Hematopoietic multipotent progenitor cell treated with erythropoietin and hydrocortisone succinate and interleukin-3 and kit ligand, for 6 days (in vitro differentiated cells): Measurements from ENCODE around the gene EEF1A2.
"Not testable (repeated sequence)": the region's sequence is repeated elsewhere in the genome, so short reads cannot be mapped to it uniquely, and the experiment has no call there.

Experiments used
- DNase-seq: peaks from one replicate; pipeline ENCODE4 v3.0.0-alpha.2; 2015

Gene EEF1A2

DNA sequence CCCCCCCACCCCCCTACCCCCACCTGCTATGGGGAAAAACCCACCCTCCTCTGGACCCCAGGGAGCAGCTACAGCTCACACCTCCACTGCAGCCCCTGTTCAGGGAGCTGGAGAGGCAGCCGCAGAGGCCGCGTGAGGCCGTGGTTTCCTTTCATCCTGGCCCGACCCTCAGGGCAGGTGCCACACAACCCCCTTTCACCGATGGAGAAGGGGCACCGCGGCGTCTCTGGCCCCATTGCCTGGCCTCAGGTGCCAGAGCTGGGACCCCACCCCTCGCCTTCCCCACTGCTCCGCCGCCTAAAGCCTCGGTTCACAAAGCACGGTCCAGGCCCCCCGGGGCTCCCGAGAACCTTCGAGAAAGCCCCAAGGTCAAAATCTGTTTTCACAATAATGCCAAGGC, 14.6 kb downstream of the EEF1A2 start:
- DNase-seq, result no peak

- no peak for DNase-seq
These were observed 15.0 kb downstream of the EEF1A2 start for GRCh38 chr20:63483834-63484233.

- DNase-seq, result no peak
These were observed 16.8 kb downstream of the EEF1A2 start for GRCh38 chr20:63482021-63482587.

DNA sequence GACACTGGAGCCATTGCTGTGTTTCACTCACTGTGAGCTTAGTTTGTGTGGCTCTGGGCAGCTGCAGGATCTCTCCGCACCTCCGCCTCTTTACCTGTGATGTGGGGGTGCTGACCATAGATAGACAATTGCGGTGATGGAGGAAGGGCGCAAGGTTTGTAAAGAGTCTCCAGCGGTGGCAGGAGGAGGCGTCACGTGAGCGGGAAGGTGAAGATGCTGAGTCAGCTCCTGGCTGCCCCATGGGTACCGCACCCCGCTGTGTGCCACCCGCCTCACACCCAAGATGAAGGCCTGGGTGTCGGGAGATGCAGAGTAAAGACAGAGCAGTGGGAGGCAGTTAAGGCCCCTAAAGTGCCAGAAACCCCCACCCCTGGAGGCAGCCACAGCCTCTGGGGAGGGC, 17.4 kb downstream of the EEF1A2 start:
- DNase-seq, result no peak

DNA sequence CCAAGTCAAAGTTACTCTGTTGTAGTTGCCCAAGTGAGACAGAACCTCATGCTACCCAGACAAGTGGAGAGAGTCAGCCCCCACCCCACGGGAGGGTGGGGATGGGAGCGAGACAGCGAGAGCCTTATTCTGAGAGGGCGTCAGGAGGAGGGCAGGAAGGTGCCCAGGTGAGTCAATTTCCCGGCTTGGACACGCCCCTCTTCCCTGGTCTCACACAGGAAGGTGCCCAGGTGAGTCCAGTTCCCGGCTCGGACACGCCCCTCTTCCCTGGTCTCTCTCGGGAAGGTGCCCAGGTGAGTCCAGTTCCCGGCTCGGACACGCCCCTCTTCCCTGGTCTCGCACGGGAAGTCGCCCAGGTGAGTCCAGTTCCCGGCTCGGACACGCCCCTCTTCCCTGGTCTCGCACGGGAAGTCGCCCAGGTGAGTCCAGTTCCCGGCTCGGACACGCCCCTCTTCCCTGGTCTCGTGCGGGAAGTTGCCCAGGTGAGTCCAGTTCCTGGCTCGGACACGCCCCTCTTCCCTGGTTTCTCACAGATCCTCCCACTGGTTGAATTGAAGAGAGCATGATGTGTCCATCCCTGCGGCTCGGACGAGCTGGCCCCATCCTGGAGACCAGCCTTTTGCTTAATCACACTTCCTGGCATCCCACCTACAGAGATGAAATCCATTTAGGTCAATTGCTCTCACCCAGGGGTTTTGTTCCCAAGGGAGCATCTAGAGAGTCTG, 19.0 kb downstream of the EEF1A2 start:
- DNase-seq, result not testable (repeated sequence)

DNA sequence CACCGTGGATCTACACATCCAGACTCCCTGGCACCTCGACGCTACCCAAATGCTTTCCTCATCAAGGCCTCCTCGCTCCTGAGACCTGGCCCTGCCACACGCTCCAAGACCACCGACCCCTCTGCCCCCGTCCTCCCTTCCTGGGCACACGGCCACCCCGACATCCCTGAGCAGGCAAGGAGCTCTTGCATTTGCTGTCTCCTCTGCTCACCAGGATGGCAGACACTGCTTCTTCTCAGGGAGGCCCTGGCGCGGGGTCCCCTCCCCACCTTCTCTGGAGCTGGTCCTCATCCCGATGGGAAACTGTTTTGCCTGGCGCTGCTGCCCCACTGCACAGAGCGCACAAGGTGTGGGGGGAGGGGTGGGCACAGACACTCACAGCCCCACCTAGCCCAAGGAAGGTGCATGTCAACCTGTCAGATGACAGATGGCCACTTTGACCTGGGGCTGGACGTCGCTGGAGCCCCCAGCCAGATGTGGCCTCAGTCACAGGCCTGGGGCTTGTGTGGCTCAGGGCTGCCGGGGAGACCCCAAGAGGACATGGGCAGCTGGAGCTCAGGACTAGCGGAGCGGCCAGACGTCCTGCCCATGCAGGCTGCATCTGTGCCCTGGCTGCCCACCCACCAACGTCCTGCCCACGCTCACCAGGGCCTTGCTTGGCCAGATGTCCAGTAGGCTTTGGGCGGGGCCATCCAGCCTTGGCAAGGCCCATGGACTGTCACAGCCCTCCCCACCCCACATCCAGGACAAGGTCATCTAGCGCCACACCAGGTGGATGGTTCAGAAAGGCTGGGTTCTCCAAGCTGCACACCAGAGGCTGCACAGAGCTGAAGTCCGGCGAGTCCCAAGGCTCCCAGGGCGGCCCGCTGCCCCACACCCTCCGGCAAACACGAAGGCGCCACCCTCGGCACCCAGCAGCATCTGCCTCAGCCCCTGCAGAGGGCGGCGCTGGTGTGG, 20.3 kb downstream of the EEF1A2 start:
- DNase-seq, result no peak

GRCh38 chr20:63477944-63478343, 20.9 kb downstream of the EEF1A2 start:
- no peak for DNase-seq

GRCh38 chr20:63477061-63477616, 21.7 kb downstream of the EEF1A2 start:
- no peak for DNase-seq

- peak; percentile 46 for DNase-seq
These were observed 23.7 kb downstream of the EEF1A2 start for GRCh38 chr20:63475209-63475608.

GRCh38 chr20:63473555-63474449, 25.1 kb downstream of the EEF1A2 start:
- DNase-seq, result peak; percentile 38

DNA sequence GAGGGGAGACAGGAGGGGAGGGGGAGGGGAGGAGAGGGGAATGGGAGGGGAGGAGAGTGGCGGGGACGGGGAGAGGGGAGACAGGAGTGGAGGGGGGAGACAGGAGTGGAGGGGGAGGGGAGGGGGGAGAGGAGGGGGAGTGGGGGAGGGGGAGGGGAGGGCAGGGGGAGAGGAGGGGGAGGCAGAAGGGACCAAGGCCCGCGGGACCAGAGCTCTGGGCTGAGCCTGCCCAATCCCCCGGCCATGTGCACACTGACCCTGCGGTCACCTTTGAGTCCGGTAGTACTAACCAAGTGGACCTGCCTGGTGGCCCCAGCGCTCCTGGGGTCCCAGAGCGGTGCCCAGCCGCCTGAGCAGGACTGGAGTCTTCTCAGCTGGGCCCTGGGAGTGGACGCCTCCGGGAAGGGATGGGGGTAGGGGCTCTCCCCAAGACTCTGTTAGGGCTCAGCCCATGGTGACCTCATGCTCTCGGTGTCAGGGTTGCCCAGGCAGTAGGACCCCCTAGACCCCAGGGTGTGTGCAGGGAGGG, 26.0 kb downstream of the EEF1A2 start:
- DNase-seq, result no peak

- DNase-seq, result no peak
These were observed 26.7 kb downstream of the EEF1A2 start, which contains the start of gene KCNQ2 for GRCh38 chr20:63471981-63472831. Gene KCNQ2, minus strand, starts transcription at chr20:63472655. Its CDS starts 192 bp downstream, at chr20:63472463.

DNA sequence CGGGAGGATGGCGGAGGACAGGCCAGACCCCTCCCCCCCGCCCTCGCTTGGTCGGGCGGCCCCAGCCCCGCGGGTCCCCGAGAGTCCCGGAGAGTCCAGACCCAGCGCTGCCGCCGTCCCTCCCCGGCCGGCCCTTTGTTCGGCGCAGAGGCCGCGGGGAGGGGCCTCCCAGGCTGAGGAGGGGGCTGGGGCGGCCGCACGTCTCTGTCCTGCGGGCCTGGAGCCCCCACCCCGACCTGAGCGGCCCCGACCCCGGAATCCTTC, 27.2 kb downstream of the EEF1A2 start:
- no peak for DNase-seq

GRCh38 chr20:63471002-63471716, 27.7 kb downstream of the EEF1A2 start:
- no peak for DNase-seq

- DNase-seq, result no peak
These were observed 28.5 kb downstream of the EEF1A2 start for GRCh38 chr20:63470410-63470809.

- no peak for DNase-seq
These were observed 29.2 kb downstream of the EEF1A2 start for GRCh38 chr20:63469713-63470101.

- no peak for DNase-seq
These were observed 29.7 kb downstream of the EEF1A2 start for GRCh38 chr20:63469019-63469712.

- no peak for DNase-seq
These were observed 30.5 kb downstream of the EEF1A2 start for GRCh38 chr20:63468421-63468820.

GRCh38 chr20:63467294-63468083, 31.4 kb downstream of the EEF1A2 start:
- no peak for DNase-seq
